Daoy (cell line): ENCODE measurements around the gene UBE3B. TPM values are rescaled to one million over a fixed set of nuclear protein-coding genes. Genes with fewer than 3 reads are reported as not detected.

Experiments used
- DNase-seq: peaks from one replicate; pipeline ENCODE4 v3.0.0-alpha.2; 2015; ENCODE audit warnings: low read depth
- total RNA-seq: library from RNA; depleted of rRNA; stranded (reverse); fragments of >200 nt; shearing (Covaris generic); gene quantifications from 2 replicates; pipeline ENCODE4 v1.2.3, GENCODE V29; 2014

The UBE3B gene
- total RNA-seq, 1 experiment from 2014 or later: 20.8 TPM

DNA sequence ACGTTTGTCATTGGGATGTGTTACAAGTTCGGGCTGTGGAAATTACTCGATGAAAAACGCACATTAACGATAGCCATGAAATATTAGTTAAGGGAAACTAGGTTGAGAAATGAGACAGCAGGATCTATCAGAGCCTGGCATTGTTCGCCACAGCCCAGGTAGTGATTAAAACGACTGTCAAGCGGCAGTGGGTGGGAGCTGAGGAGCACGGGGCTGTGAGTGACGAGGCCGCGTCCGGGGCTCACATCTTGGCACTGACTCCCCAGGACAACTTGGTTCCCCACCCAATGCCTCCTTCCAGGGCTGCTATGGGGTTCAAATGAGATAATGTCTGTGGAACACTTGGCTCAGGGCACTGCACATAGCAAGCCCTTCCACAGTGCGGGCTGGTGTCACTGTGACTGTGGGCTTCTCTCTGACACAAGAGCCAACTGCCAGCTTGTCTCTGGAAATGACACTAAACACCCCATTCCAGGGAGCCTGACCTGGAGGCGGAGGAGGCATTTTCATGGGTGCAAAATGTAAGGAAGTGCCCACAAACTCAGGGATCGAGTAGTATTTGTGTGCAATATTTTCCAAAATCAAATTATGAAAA, 76.6 kb downstream of the UBE3B start:
- DNase-seq: no peak

DNA sequence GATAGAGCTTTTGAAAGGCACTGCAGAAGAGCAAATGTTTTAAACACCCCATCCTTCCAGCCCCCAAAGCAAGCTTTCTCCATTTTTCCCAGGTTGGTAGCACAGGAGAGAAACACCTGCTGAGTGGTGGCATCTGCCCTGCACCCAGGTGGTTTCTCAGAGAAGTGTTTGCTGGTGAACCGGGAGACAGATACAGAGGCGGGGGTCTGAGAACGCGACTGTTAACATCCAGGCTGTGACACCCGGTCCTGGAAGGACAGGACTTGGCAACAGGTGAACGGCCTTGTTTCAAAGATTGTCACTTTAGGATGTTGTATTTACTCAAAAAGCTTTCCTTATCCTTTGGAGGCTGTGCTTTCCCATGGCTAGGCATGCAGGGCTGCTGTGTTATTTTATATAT, 77.3 kb downstream of the UBE3B start:
- no peak for DNase-seq

- no peak for DNase-seq
These were observed 78.2 kb downstream of the UBE3B start for GRCh38 chr12:109555431-109556315.

- DNase-seq: no peak
These were observed 79.8 kb downstream of the UBE3B start for GRCh38 chr12:109557200-109557599.

- no peak for DNase-seq
These were observed 80.4 kb downstream of the UBE3B start for GRCh38 chr12:109557805-109558204.

DNA sequence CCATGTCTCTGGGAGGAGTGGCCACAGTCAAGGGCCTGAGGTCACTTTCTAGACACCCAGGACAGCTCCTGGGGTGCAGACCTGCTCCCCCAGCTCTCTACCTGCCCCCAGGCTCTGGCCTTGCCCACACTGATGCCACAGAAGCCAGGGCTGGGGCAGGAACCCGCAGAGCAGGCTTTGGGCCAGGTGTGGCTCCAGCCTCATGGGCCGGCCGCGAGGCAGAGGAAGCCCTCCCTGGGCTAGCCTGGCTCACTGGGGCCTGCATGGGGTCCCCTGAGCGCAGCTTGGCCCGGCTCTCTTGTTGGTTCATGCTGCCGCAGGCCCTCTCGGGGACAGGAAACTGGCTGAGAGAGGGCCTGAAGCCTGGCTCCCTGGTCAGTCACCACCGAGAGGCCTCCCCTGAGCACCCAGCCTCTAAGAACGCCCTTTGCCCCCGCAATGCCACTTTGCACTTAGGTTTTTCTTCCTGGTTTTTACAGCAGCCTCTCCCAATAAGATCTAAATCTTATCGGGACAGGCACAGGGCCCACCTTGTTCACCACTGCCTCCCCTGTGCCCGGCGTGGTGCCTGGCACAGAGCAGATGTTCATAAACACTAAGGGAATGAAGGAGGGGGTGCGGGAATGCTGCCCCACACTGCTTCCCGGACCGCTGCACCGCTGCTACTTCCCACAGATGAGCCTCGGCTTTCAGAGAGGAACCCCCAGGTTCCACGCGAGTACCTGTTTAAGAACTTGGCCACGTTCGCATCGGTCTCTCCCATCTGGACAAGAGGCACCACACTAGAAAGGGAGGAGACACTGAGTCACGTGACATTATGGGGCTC, 81.2 kb downstream of the UBE3B start:
- no peak for DNase-seq

DNA sequence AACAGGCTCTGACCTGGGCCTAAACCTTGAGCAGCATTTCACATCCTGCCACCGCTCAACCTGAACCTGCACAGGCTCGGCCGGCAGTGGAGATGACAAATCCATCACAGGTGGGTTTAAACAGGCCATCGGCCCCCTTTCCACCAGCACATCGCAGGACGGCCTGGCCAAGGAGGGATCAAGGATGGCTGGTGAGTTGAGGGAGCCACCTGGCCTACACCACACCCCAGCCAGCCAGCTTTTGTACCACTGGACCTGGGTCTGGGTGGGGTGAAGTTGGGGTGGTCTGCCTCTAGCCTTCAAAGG, 81.7 kb downstream of the UBE3B start:
- no peak for DNase-seq

- no peak for DNase-seq
These were observed 82.2 kb downstream of the UBE3B start for GRCh38 chr12:109559601-109560000.

GRCh38 chr12:109560867-109561710, 83.7 kb downstream of the UBE3B start:
- DNase-seq: no peak

DNA sequence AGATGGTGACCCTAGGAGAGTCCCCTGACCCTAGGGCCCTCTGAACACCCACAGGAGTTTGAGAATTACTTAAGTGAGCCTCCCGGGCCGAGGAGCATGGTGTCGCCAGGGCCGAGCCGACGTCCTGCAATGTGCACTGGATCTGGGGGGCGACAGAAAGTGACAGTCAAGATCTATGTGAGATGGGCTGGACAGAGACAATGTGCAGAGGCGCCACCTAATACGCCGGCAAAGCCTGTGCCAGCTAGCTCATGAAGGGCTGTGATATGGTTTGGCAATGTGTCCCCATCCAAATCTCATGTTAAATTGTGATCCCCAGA, 84.2 kb downstream of the UBE3B start:
- DNase-seq: no peak

- DNase-seq: no peak
These were observed 85.4 kb downstream of the UBE3B start for GRCh38 chr12:109562871-109563270.

DNA sequence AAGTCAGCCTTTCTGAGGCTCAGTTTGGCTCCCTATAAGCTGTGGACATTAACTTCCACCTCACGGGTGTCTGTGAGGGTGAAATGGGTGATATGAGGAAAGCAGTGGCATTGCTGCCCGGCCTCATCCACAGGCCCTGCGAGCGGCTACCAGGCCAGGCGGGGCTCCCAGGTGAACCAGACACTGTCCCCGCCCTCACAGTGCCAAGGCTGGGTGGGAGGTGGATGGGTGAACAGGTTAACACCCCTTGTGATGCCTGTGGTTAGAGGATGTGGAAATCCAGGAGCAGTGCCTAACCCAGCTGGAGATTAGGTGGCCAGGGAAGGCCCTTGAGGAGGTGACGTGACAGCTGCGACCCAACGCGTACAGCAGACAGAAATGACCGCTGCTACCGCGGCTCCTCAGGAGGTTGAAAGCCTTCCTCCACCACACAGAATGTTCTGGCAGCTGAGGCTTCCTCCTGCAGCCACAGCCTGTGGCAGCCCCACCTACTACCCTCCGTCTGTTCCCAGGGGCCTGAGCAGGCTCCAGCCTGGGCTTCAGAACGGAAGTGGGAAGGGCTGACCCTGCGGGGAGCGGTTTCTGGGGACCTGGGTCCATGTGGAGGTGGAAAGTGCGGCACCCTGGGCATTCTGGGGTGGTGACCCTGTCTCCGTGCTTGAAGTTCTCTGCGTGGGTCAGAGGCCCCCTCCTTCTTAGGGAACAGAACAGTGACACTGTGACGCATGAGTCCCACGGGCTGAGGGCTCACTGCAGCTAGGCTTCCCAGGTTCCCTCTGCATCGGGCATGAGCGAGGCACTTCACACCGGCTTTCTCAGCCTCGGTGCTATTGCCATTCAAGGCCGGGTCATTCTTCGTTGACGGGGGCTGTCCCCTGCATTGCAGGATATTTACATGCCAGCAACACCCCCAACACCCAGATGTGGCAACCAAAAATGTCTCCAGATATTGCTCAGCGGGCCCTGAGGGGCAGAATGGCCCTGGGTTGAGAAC, 86.2 kb downstream of the UBE3B start:
- no peak for DNase-seq

DNA sequence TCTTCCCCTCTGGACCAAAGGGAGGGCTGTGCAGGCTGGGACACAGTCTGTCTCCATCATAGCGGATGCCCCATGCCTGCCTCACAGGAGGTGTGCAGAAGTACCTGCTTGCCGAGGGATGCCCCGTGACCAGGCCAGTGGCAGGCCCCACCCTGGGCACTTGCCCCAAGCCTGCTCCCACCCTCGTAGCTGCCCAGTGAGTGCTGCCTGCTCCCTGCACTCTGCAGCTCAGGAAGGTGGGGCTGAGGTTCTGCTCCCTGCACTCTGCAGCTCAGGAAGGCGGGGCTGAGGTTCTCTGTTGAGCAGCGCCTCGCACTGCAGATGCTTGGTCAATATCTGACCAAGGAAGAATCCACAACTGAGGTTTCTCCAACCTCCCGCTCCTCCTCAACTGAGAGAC, 89.0 kb downstream of the UBE3B start:
- no peak for DNase-seq

GRCh38 chr12:109567296-109567695, 89.9 kb downstream of the UBE3B start:
- no peak for DNase-seq

- no peak for DNase-seq
These were observed 90.5 kb downstream of the UBE3B start for GRCh38 chr12:109567967-109568366.

DNA sequence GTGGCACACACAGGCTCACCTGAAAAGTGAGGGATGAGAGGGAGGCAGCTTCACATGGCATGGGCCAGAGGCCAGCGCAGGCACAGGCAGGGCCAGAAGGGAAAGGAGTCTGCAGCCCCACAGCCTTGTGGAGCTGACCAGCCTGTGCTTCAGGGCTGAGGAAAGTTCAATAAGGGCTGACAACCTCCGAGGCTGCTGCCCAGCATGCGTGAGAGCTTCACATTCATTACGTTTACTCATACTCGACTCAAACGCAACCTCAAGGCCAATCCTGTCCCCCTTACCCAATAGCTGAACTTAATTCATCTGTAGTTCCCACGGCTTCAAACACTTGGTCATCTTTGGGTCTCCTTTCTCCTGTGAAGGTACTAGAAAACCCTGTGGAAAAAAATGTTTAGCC, 91.1 kb downstream of the UBE3B start:
- DNase-seq: no peak

DNA sequence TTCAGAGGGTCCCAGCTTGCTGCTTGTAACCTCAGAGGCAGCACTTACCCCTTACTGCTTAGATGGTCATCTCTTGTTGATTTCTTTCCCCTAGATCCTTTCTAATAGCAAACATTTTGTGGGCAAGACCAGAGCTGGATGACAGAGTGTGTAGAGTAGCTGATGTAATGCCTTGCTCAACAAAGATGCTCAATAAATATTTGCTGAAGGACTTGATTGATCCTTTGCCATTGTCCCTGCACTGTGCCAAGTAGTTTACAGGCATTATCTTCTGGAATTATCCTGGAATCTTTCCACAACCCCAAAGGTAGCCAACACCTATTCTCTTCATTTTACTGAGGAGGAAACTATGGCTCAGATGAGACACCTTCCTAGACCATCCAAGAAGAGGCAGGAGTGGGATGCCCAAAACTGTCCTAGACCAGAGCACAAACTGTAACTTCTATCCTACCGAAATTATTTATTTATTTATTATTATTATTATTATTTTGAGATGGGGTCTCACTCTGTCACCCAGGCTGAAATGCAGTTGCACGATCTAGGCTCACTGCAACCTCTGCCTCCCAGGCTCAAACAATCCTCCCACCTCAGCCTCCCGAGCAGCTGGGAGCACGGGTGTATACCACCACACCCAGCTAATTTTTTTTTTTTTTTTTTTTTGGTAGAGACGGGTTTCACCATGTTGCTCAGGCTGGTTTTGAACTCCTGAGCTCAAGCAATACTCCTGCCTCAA, 94.5 kb downstream of the UBE3B start:
- DNase-seq: no peak

GRCh38 chr12:109572506-109572845, 95.0 kb downstream of the UBE3B start:
- DNase-seq: no peak

DNA sequence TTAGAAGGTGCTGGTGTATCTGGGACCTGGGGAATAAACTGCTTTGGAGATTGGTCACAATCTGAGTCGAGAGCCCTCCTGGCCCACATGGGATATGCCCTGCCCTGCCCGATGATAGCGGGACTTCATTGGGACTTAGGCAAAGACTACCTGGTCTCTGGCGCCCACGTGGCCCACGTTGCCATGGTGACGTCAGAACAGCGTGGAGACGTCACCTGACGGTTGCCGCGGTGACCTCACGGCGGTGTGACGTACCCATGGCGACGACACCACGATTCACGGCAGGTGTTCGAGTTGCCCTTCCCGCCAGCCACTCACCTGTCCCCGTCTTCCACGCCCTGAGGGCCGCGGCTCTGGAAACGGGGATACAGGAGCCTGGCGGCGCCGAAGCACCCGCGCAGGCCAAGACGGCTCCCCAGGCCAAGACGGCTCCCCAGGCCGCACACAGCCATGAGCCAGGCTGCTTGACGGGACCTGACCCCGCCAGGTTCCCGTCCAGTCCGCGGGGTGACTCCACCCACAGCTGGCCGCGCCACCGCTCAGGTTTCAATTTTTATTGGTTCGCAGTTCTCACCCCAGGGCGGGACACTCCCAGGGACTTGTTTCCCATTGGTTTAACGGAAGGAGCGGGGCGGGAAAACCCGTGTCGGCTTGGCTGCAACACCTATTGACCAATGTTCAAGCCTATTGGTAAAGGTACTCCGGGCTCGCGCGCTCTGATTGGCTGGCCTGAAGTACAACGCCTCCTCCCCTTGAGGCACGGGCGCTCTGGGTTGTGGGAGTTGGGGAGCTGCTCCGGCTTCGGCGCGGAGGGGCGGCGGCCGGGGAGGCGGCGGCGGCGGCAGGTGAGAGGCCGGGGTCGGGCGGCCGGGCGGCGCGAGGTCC, 95.8 kb downstream of the UBE3B start, which contains the start of the genes MMAB and MVK:
Gene MMAB, minus strand, starts transcription at position 476 of the 885 bp plus-strand sequence. Its CDS starts 24 bp downstream, at position 452.
Gene MVK, plus strand, starts transcription at position 766 of the 885 bp plus-strand sequence. CDS start 1,029 bp downstream, outside the sequence.
- peak; percentile 99 for DNase-seq
